ENCODE measurements around the gene C3orf18. TPM values are rescaled to one million over a fixed set of nuclear protein-coding genes. Genes with fewer than 3 reads are reported as not detected.

The C3orf18 gene
- total RNA-seq, 2 donors from 2014 or later = 7.8 to 19.0 TPM

DNA sequence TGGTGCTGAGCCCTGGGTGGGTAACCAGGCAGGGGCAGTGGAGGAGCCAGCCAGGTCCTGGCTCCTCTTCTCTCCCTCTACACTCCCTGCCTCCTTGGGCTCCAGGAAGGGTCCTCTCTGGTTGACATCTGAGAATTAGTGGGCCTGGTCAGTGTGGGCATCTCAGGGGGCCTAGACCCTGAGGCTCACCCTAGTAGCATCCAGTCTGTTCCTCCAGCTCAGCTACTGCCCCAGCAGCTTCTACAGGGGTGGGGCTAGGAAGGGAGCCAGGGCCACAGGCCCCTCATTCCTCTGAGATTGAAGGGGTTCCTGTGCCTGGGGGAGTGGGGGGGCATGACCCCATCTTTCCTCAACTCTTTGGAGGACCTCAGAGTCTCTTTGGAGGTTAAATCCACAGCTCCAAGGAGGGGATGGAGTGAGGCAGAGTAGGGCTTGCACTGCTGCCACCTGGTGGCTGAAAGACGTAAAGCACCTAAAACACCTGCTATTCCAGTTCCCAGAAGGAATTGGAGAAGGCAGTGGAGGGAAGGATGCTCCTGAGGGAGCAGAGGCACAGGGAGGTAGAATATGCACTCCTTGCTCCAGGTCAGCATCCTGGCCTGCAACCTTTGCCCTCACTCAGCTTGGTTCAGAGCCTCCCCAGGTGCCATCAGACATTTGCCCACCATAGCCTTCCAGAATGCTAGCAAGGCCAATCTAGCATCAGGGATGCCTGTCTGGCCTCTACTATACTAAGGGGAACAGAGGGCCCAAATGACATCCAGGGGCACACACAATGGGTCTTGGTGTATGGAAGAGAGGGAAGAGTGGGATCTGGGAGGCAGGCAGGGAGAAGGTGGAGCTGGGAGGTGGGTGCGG lies 25.1 kb downstream of the C3orf18 start:
- DNase-seq (ENCODE audit: low spot score) = no peak

GRCh38 chr3:50539356-50540286 lies 27.9 kb downstream of the C3orf18 start:
- Histone ChIP-seq H3K9me3 (no peaks in the 10 kb centered on the region), H3K4me1 (ENCODE audit: control insufficient read depth in 1 of 2, low read depth in 2 of 2) (no peaks in the 10 kb centered on the region), H3K27ac (no peak overlapping the region), H3K27me3 (replicated peaks; ENCODE audit: insufficient read depth) (no peaks in the 10 kb centered on the region), H3K4me3 (no peak overlapping the region), H3K36me3 (no peaks in the 10 kb centered on the region)
- ATAC-seq (ENCODE audit: insufficient number of reproducible peaks, low FRiP score, low read depth) (no peak), DNase-seq (ENCODE audit: low spot score) (no peak)
- TF ChIP-seq, protein P1, sequence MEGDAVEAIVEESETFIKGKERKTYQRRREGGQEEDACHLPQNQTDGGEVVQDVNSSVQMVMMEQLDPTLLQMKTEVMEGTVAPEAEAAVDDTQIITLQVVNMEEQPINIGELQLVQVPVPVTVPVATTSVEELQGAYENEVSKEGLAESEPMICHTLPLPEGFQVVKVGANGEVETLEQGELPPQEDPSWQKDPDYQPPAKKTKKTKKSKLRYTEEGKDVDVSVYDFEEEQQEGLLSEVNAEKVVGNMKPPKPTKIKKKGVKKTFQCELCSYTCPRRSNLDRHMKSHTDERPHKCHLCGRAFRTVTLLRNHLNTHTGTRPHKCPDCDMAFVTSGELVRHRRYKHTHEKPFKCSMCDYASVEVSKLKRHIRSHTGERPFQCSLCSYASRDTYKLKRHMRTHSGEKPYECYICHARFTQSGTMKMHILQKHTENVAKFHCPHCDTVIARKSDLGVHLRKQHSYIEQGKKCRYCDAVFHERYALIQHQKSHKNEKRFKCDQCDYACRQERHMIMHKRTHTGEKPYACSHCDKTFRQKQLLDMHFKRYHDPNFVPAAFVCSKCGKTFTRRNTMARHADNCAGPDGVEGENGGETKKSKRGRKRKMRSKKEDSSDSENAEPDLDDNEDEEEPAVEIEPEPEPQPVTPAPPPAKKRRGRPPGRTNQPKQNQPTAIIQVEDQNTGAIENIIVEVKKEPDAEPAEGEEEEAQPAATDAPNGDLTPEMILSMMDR (IDR thresholded peaks at IDR 0.05) = no peak

More for the DNA sequence above, 25.1 kb downstream of the C3orf18 start:
- H3K4me1 ChIP-seq (ENCODE audit: control insufficient read depth in 1 of 2, low read depth in 2 of 2) = no peaks in the 10 kb centered on the region
- H3K27me3 ChIP-seq (replicated peaks; ENCODE audit: insufficient read depth) = no peaks in the 10 kb centered on the region
- TF ChIP-seq, protein P1 (IDR thresholded peaks at IDR 0.05) = peak; percentile 91
- H3K27ac ChIP-seq = no peak overlapping the region
- H3K4me3 ChIP-seq = no peak overlapping the region
- ATAC-seq (ENCODE audit: insufficient number of reproducible peaks, low FRiP score, low read depth) = no peak
- no peaks in the 10 kb centered on the region for H3K36me3 ChIP-seq
- H3K9me3 ChIP-seq = no peaks in the 10 kb centered on the region

GRCh38 chr3:50537421-50538129 lies 30.0 kb downstream of the C3orf18 start:
- DNase-seq (ENCODE audit: low spot score) (no peak), ATAC-seq (ENCODE audit: insufficient number of reproducible peaks, low FRiP score, low read depth) (no peak)
- H3K27ac ChIP-seq = no peak overlapping the region
- H3K36me3 ChIP-seq = no peaks in the 10 kb centered on the region
- no peaks in the 10 kb centered on the region for H3K27me3 ChIP-seq (replicated peaks; ENCODE audit: insufficient read depth)
- peaks cover 0 to under 1% of the 10 kb centered on the region in 2 donors for H3K4me1 ChIP-seq (ENCODE audit: control insufficient read depth in 1 of 2, low read depth in 2 of 2)
- H3K9me3 ChIP-seq = no peaks in the 10 kb centered on the region
- TF ChIP-seq, protein P1 (IDR thresholded peaks at IDR 0.05) = no peak
- no peak overlapping the region for H3K4me3 ChIP-seq

GRCh38 chr3:50536471-50537180 lies 30.9 kb downstream of the C3orf18 start:
- no peak for ATAC-seq (ENCODE audit: insufficient number of reproducible peaks, low FRiP score, low read depth)

More at GRCh38 chr3:50536471-50537180, 30.9 kb downstream of the C3orf18 start:
- Histone ChIP-seq H3K4me3 (no peak overlapping the region), H3K36me3 (no peaks in the 10 kb centered on the region), H3K9me3 (no peaks in the 10 kb centered on the region), H3K27me3 (replicated peaks; ENCODE audit: insufficient read depth) (no peaks in the 10 kb centered on the region), H3K4me1 (ENCODE audit: control insufficient read depth in 1 of 2, low read depth in 2 of 2) (peaks cover 0 to 6% of the 10 kb centered on the region in 2 donors), H3K27ac (no peak overlapping the region)
- no peak for DNase-seq (ENCODE audit: low spot score)
- TF ChIP-seq, protein P1 (IDR thresholded peaks at IDR 0.05) = no peak

All from thoracic aorta (tissue), 2 donors.